ENCODE data around the gene RUNX2.

The RUNX2 gene

DNA sequence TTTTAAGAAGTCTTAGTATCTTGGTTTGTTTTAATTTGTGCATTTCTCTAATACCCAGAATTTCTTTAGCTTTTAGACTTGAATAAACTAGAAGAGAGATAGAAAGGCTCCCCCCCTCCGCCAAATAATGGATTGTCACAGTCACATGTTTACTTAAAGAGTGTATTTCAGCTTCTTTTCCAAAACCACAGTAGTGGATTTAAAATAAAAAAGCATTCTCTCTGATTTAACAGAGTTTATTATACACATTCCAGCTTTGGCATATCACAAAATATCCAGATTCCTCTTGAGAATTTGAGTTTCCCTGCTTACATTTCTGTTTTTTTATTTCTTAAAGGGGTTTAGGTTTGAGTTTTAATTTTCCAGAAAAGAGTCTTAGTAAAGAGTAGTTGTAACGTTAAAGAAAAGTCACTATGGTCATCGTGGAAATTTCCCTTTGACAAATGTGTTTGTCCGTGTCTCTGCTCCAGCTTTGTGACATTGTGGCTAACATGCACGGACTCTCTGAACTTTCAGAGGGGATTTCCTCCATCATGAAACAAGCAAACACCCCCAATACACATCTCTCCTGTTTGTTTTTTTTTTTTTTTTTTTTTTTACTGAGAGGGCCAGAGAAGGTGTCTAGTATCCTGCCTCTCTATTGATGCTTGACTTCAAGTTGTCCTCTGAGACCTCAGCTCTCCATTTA lies 163.1 kb downstream of the RUNX2 start:
- no peak for DNase-seq

- no peak for DNase-seq
Measured at GRCh38 chr6:45491874-45492273, 163.7 kb downstream of the RUNX2 start.

DNA sequence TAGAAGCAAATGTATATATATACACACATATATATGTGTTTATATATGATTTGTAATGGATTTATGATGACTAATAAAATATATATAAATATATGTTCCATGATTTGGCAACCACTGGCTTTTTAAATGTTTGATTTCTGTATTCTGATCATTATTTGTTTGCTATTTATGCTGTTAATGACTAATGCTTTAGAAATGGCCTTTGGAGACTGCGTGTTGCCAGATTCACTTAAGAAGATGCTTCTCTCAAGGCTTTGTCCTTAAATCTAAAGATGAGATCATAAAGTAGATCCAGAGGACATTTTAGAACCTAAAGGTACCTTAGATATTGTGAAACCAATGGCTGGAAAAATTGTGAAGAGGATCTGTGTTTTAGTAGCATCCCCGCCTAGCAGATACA lies 165.6 kb downstream of the RUNX2 start:
- no peak for DNase-seq

DNA sequence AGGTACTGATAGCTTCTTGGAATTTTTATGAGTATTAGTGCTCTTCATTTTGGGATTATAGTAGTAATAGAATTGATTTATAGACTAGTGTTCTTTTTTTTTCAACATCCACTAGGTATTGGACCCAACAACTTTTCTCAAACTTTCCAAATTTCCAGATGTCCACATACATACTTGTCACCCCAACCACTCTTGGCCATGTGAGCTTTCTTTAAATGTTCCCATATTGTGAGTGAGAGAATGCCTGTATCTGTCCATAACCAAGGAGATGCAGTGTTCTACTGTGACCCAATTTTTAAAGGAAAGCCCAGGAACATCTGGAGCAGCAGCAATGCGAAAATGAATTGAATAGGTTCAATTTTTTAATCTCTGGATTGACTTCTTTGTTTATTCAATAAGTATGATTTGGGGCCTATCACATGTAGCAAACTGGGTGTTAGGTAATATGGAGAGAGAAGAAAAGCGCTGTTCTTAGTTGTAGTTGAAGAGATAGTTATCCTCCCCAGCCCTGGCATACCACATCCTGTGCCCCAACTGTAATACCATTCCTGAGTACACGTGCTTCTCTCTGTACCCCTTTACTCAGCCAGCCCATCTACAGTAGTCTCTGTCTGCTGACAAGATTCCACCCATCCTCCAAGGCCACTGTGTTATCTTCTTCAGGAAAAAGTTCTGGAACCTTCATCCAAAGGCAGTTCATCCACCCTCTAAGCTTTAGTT lies 166.4 kb downstream of the RUNX2 start:
- DNase-seq = no peak

- no peak for DNase-seq
Measured at GRCh38 chr6:45495429-45496084, 167.4 kb downstream of the RUNX2 start.

GRCh38 chr6:45496085-45496433 lies 167.9 kb downstream of the RUNX2 start:
- no peak for DNase-seq

DNA sequence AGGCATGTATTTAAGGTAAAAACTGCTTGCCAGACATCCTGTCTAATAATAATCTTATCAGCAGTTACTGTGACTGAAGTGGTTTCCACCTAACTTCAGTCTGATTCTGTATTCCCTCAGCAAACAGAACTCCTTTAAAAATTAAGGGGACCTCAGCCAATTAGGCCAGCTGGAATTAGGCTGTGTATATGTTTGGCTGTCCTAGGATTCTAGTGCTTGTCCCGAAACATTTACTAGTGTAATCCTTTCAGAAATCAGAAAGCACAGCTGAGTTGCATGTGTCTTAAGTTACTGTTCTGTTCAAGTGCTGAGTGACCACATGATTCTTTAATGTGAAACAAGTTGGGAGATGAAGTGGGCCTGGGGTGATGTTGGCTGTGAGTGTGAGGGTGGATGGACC lies 170.5 kb downstream of the RUNX2 start:
- no peak for DNase-seq

DNA sequence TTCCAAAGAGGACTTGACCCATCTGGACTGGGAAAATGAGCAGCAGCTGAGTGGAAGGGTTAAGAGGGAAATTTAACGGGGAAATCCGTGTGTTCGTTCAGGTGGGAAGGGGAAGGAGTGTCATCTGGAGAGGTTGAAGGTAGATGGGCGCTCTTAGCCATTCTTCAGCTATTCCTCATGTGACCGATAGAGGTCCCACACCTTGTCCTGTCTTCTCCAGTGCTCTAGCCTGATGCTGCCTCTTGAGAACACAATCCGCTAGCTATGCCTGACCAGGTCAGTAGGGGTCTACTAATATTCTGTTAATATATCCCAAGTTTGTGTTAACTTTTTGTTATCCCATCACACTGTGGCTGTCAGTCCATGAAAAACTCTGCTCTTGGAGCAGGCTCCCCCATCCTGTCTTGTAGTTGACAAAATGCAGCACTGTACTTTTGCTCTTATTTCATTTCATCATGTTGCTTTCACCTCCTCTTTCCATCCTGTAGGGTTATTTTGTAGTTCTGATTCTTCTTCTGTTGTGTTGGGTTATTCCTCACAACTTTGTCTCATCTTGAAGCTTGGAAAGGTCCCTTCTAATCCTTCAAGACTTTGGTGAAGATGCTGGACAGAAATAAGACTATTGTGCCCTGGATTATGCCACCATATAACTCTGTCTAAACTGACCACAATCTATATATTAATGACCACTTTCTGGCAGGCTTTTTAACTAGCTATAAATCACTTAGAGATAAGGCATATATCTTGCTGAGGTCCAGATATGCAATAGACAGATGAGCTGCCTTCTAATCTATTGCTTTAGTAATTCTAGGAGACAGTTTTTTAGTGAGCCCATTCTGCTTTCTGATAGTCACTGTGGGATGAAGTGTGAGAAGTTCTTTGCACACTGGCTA lies 173.0 kb downstream of the RUNX2 start:
- DNase-seq = no peak

- no peak for DNase-seq
Measured at GRCh38 chr6:45502456-45502855, 174.3 kb downstream of the RUNX2 start.

DNA sequence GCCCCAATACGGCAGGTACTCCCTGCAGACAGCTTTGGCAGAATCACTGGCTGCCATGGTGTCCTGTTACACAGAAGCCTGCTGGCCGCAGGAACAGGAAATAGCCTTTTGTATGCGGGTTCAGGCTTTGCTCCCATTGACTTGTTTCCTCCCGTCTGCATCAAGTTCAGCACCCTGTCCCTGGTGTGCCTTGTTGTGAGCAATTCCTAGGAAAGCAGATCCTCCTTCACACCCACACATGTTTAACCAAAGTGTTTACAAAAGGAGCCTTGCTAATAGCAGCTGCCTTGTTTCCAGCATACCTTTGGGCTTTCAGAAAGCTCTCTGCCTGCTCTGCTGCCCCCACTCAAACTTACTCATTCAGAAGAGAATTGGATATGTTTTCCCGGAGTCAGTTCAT lies 176.8 kb downstream of the RUNX2 start:
- DNase-seq = peak; percentile 19

DNA sequence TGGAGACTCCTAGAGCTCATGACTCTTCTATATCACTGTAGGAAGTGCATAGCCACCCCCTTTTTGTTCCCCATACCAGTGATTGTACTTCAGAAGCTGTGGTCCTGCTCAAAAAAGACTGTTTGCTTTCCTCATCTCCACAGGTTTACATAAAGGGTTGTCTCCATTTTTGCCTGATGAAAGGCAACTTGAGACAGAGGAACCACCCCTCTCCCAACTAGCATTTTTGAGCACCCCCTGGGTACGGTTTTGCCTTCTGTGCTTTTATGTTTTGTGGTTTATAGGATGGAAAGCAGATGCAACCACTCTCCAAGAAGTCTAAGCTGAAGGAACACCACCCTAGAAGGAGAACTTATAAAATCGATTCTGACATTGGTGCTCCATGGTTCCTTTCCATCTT lies 177.3 kb downstream of the RUNX2 start:
- no peak for DNase-seq

GRCh38 chr6:45507186-45507585 lies 179.1 kb downstream of the RUNX2 start:
- no peak for DNase-seq

GRCh38 chr6:45509426-45509825 lies 181.3 kb downstream of the RUNX2 start:
- DNase-seq = no peak

GRCh38 chr6:45512717-45513116 lies 184.6 kb downstream of the RUNX2 start:
- no peak for DNase-seq

DNA sequence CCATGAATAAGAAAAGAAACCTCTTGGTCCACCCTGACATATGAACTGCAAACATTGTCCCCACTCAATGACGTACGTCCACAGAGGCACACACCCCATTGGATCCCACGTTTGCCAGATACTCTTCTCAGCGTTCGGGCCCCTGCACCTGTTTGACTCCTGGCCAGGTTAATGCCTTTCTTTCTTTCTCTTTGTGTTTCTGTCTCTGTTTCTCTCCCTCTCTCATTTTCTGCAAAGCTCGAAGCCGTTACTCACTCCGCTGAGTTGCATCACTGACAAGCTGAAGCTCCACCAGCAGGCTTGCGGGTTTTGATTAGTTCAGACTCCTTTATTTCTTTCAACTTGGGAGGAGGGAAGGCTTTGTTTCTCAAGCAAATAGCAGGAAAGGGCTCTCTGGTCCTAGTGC lies 185.1 kb downstream of the RUNX2 start:
- no peak for DNase-seq

- DNase-seq = no peak
Measured at GRCh38 chr6:45513843-45514242, 185.7 kb downstream of the RUNX2 start.

DNA sequence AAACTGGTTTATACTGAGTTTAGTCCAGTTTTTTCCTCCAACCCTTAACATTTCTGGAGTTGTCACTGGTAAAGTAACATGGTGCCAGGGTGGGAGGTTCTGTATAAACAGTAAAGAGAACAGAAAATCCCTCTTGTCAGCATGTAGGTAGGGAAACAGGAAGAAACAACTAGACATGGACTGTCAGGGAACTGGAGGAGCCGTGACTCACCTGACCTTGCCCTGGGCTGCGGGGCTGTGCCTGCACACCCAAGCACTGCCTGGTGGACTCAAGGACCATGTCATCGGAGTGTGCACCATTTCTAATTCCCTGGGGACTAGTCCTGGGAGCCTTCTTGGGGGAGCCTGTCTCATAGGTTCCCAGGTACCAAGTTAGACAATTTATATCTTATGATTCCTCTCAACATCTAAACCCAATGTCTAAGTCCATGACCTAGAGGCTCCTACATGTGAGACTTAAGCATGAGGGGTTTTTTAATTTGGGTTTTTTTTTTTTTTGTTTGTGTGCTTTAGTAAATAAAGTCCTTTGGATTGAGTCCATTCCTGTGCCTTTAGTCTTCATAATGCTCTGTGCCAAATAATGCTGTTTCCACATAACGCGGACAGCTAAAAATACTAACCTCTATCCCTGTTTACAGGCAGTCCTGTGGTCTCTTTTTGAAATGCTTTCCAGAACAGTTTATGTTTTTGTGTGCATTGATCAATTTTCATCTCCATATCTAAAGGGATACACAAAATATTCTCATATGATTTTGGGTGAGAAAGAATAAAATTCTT lies 186.5 kb downstream of the RUNX2 start:
- DNase-seq = no peak

DNA sequence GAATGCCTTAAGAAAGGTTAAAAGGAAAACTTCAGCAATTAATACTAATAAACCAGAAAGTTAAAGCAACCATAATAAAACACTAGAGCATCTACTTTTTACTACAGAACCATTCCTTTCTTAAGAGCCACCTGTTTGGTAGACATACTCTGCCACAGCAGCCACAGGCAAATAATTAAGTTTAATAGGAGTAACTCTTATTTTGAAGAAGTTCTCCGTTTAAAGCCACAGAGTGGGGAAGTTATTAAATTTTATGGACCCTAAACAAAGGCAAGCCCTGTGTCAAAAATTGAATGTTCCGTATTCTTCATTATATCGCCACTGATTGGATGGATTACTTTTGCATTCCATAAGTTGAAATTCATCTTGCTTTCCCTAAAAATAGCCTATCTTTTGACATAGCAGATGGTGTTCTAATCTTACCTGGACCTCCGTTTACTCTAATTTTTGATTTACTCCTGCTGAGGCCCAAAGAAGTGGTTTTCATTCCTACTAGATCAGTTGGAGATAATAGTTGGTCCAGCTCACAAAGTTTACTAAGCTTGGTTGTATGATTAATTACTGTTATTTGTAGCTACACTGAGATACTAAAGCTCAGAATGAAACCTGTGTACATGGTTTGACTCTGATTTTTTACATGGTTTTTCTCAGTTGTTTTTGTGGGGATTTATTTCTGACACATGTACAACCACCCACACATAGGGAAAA lies 190.0 kb downstream of the RUNX2 start:
- DNase-seq = no peak

DNA sequence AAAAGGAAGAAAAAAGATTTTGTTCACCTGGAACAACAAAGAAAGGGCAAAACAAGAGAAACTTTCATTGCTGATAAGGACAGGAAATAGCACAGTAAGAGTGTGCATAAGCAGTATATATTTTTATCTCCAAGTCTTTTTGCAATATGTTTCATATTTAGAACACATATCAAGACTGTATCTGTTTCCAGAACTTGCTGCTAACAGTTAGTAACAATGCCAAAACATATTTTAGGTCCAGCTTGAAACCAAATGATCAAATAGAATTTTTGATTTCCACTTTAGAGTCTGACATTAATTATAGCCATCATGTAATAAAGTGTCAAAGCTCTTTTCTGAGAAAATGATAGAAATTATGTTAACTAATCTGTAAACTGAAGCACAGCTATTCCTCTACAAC lies 193.1 kb downstream of the RUNX2 start:
- no peak for DNase-seq

GRCh38 chr6:45522486-45522885 lies 194.4 kb downstream of the RUNX2 start:
- DNase-seq = no peak

GRCh38 chr6:45527210-45527609 lies 199.1 kb downstream of the RUNX2 start:
- no peak for DNase-seq

Data from NCI-H69 (cell line).